Coronary artery (tissue), 2 donors: Measurements from ENCODE around the gene DGKK.

Experiments used
- DNase-seq: peaks from one replicate; pipeline ENCODE4 v3.0.0-alpha.2; 2017; ENCODE audit warnings: low spot score
- H3K27ac ChIP-seq, 2 donors: fragments of 200-600 bp; sonication (generic); one replicate each; pipeline ENCODE4 v1.5.1; 2016 to 2019
- H3K4me3 ChIP-seq: fragments of 200-600 bp; sonication (generic); 2 replicates; pipeline ENCODE4 v1.5.1; 2016; ENCODE audit warnings: mild to moderate bottlenecking, moderate library complexity
- TF ChIP-seq, protein P1 (sequence below): fragments of 200-600 bp; sonication (generic); IDR thresholded peaks from one replicate; pipeline ENCODE4 v1.5.1; 2019; ENCODE audit warnings: antibody characterized with exemption

DGKK gene

DNA sequence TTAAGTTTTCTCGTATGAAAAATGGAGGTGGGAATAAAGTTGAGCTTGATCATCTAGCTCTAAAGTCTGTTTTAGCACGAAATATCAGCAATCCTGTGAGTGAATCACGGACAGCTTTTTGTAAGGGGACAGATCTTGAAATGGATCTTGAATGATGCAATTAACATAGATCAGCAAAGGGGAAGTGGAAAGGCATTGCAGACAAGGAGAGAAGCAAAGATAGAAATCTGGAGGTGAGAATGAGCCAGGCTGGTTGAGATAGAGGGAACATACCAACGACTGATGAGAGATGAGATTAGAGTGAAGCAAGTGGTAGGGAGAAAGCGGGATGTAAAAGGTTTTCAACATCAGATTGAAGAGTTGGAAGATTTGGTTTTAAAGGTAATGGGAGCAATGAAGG, 4.6 kb upstream of the DGKK start:
- DNase-seq, result no peak
- Histone ChIP-seq H3K27ac (no peak overlapping the region), H3K4me3 (no peak overlapping the region)
- TF ChIP-seq, protein P1, sequence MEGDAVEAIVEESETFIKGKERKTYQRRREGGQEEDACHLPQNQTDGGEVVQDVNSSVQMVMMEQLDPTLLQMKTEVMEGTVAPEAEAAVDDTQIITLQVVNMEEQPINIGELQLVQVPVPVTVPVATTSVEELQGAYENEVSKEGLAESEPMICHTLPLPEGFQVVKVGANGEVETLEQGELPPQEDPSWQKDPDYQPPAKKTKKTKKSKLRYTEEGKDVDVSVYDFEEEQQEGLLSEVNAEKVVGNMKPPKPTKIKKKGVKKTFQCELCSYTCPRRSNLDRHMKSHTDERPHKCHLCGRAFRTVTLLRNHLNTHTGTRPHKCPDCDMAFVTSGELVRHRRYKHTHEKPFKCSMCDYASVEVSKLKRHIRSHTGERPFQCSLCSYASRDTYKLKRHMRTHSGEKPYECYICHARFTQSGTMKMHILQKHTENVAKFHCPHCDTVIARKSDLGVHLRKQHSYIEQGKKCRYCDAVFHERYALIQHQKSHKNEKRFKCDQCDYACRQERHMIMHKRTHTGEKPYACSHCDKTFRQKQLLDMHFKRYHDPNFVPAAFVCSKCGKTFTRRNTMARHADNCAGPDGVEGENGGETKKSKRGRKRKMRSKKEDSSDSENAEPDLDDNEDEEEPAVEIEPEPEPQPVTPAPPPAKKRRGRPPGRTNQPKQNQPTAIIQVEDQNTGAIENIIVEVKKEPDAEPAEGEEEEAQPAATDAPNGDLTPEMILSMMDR, result no peak

DNA sequence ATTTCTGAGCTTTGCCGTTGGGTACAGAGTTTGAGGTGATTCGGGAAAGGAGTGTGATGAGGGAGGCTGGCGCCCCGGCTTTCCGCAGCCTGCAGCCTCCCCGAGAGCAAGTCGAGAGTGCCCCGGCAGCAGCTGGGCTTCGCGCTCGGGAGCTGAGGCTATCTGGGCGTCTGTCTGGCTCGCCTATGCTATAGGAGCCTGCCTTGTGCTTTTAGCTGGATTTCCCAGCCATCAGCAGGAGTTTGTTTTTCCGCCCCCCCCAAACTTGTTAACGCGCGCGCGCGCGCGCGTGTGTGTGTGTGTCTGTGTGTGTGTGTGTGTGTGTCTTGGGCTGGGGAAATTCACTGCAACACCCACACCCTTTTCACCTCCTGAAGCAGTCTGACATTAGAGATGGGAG, 765 bp upstream of the DGKK start:
- TF ChIP-seq, protein P1, result no peak
- no peak overlapping the region for H3K27ac ChIP-seq
- no peak overlapping the region for H3K4me3 ChIP-seq
- DNase-seq, result no peak

DNA sequence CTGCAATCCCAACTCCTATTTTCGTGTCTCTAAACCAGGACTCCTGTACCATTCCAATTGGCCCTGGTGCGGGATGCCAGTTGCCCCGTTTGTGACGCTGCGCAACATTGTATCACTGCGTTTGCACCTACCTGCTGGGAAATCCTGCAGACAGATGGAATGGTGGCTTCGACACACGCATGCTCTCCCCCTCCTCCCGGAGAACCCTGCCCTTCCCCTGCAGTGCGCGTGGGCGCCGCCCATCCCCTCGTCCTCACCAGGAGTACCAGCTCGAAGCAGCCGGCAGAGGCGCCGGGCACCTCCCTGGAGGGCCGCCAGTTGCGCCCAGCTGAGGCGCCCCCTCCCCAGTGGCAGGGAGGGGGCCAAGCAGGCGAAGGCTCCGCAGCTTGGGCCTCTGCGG, 1.4 kb downstream of the DGKK start:
- Histone ChIP-seq H3K27ac (no peak overlapping the region), H3K4me3 (no peak overlapping the region)
- DNase-seq, result no peak
- TF ChIP-seq, protein P1, result no peak

DNA sequence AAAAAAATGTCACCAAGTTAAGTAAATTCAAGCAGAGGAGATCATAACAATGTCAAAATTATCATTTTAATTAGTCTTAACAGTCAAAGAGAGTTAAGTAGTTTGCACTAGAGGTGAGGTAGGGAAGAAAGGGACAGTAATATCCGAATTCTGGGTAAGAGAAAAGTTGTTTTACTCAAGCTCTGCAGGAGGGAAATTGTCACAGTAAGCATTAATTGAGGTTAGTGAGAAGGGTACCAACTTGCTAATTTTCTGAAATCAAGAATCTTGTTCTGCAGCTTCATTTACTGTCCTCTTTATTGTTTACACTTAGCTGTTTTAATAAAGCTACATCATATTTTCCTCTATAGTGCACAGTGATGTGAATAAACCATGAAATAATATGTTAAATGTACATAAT, 11.0 kb downstream of the DGKK start:
- TF ChIP-seq, protein P1, result no peak
- Histone ChIP-seq H3K4me3 (no peak overlapping the region), H3K27ac (no peak overlapping the region)
- no peak for DNase-seq

DNA sequence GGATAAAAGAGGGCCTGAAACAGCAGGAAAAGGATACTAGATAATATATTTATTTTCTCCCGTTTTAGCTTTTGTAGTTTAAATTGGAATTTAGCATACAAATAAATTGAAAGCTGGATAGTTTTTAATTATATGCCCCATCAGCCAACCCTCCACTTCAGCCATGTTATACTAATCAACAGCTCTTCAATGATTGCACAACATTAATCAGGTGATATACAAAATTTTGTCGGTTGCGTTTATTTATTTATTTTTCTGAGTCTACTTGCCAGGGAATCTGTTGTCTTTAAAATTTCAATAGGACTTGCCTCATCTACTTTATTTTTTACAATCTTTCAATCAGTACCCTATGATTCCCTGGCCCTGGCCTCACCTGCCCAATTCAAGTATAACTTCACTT, 12.1 kb downstream of the DGKK start:
- Histone ChIP-seq H3K4me3 (no peak overlapping the region), H3K27ac (no peak overlapping the region)
- TF ChIP-seq, protein P1, result no peak
- DNase-seq, result no peak

DNA sequence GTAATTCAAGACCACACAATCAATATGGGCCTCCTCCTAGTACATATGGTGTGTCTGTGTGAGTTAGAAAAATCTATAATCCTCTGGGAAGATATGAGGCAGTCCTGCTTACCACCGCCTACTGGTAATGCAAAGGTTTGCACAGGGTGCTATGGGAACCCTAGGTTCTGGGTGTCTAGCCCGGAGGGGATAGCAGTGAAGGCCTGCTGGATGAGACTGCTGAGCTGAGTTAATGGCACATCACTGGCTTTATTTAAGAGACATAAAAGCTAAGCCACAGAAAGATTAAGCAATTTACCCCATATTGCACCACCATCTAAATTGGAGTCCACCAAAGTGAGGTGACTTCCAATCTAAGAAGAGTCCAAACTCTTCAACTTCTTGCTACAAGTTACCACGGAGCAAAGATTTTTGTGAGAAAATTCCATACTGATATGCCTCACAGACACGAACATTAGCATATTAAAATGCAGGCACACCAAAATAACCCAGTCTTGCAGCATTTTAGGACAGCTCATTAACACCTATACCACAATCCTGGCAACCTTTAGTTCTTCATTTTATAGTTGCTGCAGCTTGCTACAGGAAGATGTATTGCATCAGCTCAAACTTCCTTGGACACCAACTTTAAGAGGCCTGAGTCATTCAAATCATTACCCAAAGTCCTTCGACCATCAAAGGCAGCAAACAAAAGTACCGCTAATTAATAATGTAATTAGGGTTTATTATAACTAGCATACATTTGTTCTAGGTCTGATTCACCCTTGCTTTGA, 13.7 kb downstream of the DGKK start:
- TF ChIP-seq, protein P1, result no peak
- Histone ChIP-seq H3K27ac (no peak overlapping the region), H3K4me3 (no peak overlapping the region)
- no peak for DNase-seq

DNA sequence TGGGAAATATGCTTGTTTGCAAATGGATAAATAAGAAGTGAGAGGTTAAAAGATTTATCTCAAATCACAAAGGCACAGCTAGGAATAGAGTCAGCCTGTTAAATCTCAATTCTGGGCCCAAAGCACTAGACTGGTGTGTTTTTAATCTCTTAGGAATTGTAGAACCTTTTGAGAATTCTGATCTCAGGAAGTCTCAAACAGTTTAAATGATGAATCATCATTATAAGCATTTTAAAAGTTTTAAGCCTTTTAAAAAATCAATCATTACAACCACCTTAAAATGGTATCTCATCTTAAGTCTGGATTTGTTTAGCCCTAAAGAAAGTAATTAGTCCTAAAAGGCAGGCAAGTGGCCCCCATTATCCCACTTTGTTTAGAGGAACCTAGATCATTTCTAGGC, 17.8 kb downstream of the DGKK start:
- TF ChIP-seq, protein P1, result no peak
- DNase-seq, result no peak
- H3K27ac ChIP-seq, result no peak overlapping the region
- H3K4me3 ChIP-seq, result no peak overlapping the region
